SK-N-SH treated with all-trans-retinoic acid at 6 μM for 48 hours (cell line): ENCODE data around the gene BRPF1.

Source experiments
- ATAC-seq: fragments of 200-7000 bp; cut with Tn5 transposase; 3 replicates; pipeline ENCODE4 v1.9.1; 2020; ENCODE audit warnings: mild to moderate bottlenecking, moderate library complexity
- ARNTL ChIP-seq: fragments of 450-650 bp; formaldehyde crosslinking; IDR thresholded peaks from 2 replicates; pipeline ENCODE4 v1.5.0; 2020; ENCODE audit warnings: low read depth, mild to moderate bottlenecking, moderate library complexity, borderline replicate concordance
- CSDC2 ChIP-seq: fragments of 250-450 bp; sonication (Bioruptor Pico); IDR thresholded peaks from 2 replicates; pipeline ENCODE4 v1.5.0; 2020; ENCODE audit warnings: mild to moderate bottlenecking, moderate library complexity
- ESRRG ChIP-seq: fragments of 250-450 bp; sonication (Bioruptor Pico); IDR thresholded peaks from 2 replicates; pipeline ENCODE4 v1.6.1; 2021; ENCODE audit warnings: mild to moderate bottlenecking
- GLIS3 ChIP-seq: fragments of 250-450 bp; sonication (Bioruptor Pico); IDR thresholded peaks from 2 replicates; pipeline ENCODE4 v1.5.0; 2020; ENCODE audit warnings: mild to moderate bottlenecking, moderate library complexity
- ISL1 ChIP-seq: fragments of 250-450 bp; sonication (Bioruptor Pico); IDR thresholded peaks from 2 replicates; pipeline ENCODE4 v2.1.2; 2022; ENCODE audit warnings: mild to moderate bottlenecking, moderate library complexity
- OSR1 ChIP-seq: fragments of 250-450 bp; sonication (Bioruptor Pico); IDR thresholded peaks from 2 replicates; pipeline ENCODE4 v1.8.0; 2022; ENCODE audit warnings: moderate library complexity, mild to moderate bottlenecking, inconsistent platforms
- RARB ChIP-seq: fragments of 250-450 bp; sonication (Bioruptor Pico); IDR thresholded peaks from 2 replicates; pipeline ENCODE4 v1.8.0; 2021; ENCODE audit warnings: mild to moderate bottlenecking, moderate library complexity
- SNAI2 ChIP-seq: fragments of 250-450 bp; sonication (Bioruptor Pico); IDR thresholded peaks from 2 replicates; pipeline ENCODE4 v1.5.0; 2020; ENCODE audit warnings: mild to moderate bottlenecking, moderate library complexity
- TCF4 ChIP-seq: fragments of 250-450 bp; sonication (Bioruptor Pico); IDR thresholded peaks from 2 replicates; pipeline ENCODE4 v1.8.0; 2021; ENCODE audit warnings: mild to moderate bottlenecking, moderate library complexity, borderline replicate concordance
- TOX ChIP-seq: fragments of 250-450 bp; sonication (Bioruptor Pico); IDR thresholded peaks from 2 replicates; pipeline ENCODE4 v1.8.0; 2021; ENCODE audit warnings: mild to moderate bottlenecking, moderate library complexity, borderline replicate concordance
- ZC3H10 ChIP-seq: fragments of 250-450 bp; sonication (Bioruptor Pico); IDR thresholded peaks from 2 replicates; pipeline ENCODE4 v1.5.1; 2021; ENCODE audit warnings: mild to moderate bottlenecking, moderate library complexity
- ZFP3 ChIP-seq: fragments of 250-450 bp; sonication (Bioruptor Pico); IDR thresholded peaks from 2 replicates; pipeline ENCODE4 v1.5.0; 2020; ENCODE audit warnings: mild to moderate bottlenecking, moderate library complexity
- ZNF565 ChIP-seq: fragments of 450-650 bp; formaldehyde crosslinking; conservative IDR thresholded peaks from 2 replicates; pipeline ENCODE4 v1.5.0; 2020; ENCODE audit warnings: low read depth, mild to moderate bottlenecking, moderate library complexity
- ZNF70 ChIP-seq: fragments of 450-650 bp; formaldehyde crosslinking; IDR thresholded peaks from 2 replicates; pipeline ENCODE4 v1.5.0; 2020; ENCODE audit warnings: mild to moderate bottlenecking, moderate library complexity
- ZNF8 ChIP-seq: fragments of 450-650 bp; formaldehyde crosslinking; IDR thresholded peaks from 2 replicates; pipeline ENCODE4 v1.5.0; 2020; ENCODE audit warnings: mild to moderate bottlenecking, moderate library complexity
- TF ChIP-seq, protein P1 (sequence below): fragments of 250-450 bp; sonication (Bioruptor Pico); IDR thresholded peaks from 2 replicates; pipeline ENCODE4 v1.8.0; 2020; ENCODE audit warnings: mild to moderate bottlenecking, moderate library complexity, borderline replicate concordance
- TF ChIP-seq, protein P2 (sequence below): fragments of 250-450 bp; sonication (Bioruptor Pico); IDR thresholded peaks from 2 replicates; pipeline ENCODE4 v1.5.1; 2020; ENCODE audit warnings: low read depth, mild to moderate bottlenecking, moderate library complexity
- TF ChIP-seq, protein P3 (sequence below): fragments of 250-450 bp; sonication (Bioruptor Pico); IDR thresholded peaks from 2 replicates; pipeline ENCODE4 v1.5.1; 2021; ENCODE audit warnings: mild to moderate bottlenecking, moderate library complexity
- TF ChIP-seq, protein P4 (sequence below): fragments of 250-450 bp; sonication (Bioruptor Pico); IDR thresholded peaks from 2 replicates; pipeline ENCODE4 v1.5.0; 2020; ENCODE audit warnings: mild to moderate bottlenecking, moderate library complexity

Gene BRPF1

DNA sequence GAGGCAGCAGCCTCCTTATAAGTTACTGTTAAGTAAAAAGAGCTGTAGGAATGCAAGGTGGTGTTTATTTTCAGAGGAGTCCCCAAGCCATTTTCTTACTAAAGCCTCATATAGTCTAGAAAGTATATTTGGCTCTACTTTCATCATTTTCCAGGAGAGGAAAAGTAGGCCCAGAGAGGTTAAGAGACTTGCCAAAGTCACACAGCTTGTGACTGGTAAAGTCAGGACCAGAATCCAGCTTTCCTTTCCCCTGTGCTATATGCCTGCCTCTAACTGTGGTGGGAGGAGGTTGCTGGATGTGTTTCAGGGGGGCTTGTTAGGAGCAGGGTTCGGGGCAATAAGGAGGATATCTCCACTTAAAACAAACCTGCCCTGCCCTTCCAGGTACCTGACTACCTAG lies 11.0 kb downstream of the BRPF1 start:
- TF ChIP-seq GLIS3 (CRISPR knock-in tag) (no peak), SNAI2 (no peak), OSR1 (no peak), RARB (no peak), TOX (no peak), ISL1 (CRISPR knock-in tag) (no peak), TCF4 (CRISPR knock-in tag) (no peak), ESRRG (CRISPR knock-in tag) (no peak), ZFP3 (no peak), ARNTL (no peak)
- TF ChIP-seq, protein P1, sequence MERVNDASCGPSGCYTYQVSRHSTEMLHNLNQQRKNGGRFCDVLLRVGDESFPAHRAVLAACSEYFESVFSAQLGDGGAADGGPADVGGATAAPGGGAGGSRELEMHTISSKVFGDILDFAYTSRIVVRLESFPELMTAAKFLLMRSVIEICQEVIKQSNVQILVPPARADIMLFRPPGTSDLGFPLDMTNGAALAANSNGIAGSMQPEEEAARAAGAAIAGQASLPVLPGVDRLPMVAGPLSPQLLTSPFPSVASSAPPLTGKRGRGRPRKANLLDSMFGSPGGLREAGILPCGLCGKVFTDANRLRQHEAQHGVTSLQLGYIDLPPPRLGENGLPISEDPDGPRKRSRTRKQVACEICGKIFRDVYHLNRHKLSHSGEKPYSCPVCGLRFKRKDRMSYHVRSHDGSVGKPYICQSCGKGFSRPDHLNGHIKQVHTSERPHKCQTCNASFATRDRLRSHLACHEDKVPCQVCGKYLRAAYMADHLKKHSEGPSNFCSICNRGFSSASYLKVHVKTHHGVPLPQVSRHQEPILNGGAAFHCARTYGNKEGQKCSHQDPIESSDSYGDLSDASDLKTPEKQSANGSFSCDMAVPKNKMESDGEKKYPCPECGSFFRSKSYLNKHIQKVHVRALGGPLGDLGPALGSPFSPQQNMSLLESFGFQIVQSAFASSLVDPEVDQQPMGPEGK: no peak
- TF ChIP-seq, protein P2, sequence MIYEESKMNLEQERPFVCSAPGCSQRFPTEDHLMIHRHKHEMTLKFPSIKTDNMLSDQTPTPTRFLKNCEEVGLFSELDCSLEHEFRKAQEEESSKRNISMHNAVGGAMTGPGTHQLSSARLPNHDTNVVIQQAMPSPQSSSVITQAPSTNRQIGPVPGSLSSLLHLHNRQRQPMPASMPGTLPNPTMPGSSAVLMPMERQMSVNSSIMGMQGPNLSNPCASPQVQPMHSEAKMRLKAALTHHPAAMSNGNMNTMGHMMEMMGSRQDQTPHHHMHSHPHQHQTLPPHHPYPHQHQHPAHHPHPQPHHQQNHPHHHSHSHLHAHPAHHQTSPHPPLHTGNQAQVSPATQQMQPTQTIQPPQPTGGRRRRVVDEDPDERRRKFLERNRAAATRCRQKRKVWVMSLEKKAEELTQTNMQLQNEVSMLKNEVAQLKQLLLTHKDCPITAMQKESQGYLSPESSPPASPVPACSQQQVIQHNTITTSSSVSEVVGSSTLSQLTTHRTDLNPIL: no peak
- ATAC-seq: no peak

DNA sequence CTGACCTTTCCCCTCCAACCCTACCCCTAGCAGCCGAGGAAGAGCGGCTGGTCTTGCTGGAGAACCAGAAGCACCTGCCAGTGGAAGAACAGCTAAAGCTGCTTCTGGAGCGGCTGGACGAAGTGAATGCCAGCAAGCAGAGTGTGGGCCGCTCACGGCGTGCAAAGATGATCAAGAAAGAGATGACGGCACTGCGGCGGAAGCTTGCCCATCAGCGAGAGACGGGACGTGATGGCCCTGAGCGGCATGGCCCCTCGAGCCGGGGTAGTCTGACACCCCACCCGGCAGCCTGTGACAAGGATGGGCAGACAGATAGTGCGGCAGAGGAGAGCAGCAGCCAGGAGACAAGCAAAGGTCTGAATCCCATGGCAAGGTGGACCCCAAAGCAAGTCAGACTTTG lies 12.0 kb downstream of the BRPF1 start:
- no peak for ATAC-seq
- no peak for TF ChIP-seq ZNF8 (CRISPR knock-in tag)
- no peak for TF ChIP-seq CSDC2 (CRISPR knock-in tag)
- TF ChIP-seq RARB: no peak
- no peak for TF ChIP-seq ZC3H10 (CRISPR knock-in tag)

DNA sequence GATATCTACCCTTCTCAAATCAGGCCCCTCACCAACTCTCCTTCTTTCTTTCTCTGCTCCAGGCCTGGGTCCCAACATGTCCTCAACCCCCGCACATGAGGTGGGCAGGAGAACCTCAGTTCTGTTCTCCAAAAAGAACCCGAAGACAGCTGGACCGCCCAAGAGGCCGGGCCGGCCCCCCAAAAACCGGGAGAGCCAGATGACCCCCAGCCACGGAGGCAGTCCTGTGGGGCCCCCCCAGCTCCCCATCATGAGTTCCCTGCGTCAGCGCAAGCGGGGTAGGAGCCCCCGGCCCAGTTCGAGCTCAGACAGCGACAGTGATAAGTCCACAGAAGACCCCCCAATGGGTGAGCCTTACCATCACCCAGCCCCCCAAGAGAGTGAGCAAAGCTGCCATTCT lies 12.6 kb downstream of the BRPF1 start:
- ATAC-seq: no peak
- TF ChIP-seq ZNF565 (CRISPR knock-in tag) (no peak), ARNTL (no peak), TCF4 (CRISPR knock-in tag) (no peak), ZFP3 (no peak), ZC3H10 (CRISPR knock-in tag) (no peak)
- TF ChIP-seq, protein P2: no peak
- TF ChIP-seq, protein P3, sequence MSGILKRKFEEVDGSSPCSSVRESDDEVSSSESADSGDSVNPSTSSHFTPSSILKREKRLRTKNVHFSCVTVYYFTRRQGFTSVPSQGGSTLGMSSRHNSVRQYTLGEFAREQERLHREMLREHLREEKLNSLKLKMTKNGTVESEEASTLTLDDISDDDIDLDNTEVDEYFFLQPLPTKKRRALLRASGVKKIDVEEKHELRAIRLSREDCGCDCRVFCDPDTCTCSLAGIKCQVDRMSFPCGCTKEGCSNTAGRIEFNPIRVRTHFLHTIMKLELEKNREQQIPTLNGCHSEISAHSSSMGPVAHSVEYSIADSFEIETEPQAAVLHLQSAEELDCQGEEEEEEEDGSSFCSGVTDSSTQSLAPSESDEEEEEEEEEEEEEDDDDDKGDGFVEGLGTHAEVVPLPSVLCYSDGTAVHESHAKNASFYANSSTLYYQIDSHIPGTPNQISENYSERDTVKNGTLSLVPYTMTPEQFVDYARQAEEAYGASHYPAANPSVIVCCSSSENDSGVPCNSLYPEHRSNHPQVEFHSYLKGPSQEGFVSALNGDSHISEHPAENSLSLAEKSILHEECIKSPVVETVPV (CRISPR knock-in tag): no peak
- TF ChIP-seq, all 23 proteins: peak for 0

DNA sequence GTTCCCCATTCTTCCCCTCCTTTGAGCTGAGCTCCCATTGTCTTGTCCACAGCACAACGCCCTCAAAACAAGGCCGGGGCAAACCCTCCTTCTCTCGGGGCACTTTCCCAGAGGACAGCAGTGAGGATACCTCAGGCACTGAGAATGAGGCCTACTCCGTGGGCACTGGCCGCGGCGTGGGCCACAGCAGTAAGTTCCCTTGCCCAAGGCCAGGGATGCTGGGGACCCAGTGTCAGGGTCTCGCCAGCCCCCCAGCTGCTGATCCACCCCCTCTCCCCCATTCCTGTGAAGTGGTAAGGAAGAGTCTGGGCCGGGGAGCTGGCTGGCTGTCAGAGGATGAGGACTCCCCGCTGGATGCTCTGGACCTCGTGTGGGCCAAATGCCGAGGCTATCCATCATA lies 14.0 kb downstream of the BRPF1 start:
- no peak for ATAC-seq
- TF ChIP-seq, protein P1: no peak
- TF ChIP-seq ZNF565 (CRISPR knock-in tag): no peak

DNA sequence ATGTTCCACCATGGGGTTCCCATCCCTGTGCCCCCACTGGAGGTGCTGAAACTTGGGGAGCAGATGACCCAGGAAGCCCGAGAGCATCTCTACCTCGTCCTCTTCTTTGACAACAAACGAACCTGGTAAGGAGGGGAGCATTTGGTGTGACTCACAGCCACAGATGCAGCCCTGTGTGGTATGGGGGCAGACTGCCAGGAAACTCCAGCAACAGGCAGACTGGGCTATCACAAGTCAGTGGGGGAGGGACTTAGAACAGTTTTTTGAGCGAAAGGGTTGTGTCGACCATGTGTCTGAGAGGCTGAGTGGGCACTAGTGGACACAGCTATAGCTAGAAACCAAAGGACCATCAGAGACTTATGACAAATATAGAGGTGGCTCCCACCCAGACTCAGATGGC lies 14.8 kb downstream of the BRPF1 start:
- peak; percentile 47 for ATAC-seq
- TF ChIP-seq RARB: no peak

DNA sequence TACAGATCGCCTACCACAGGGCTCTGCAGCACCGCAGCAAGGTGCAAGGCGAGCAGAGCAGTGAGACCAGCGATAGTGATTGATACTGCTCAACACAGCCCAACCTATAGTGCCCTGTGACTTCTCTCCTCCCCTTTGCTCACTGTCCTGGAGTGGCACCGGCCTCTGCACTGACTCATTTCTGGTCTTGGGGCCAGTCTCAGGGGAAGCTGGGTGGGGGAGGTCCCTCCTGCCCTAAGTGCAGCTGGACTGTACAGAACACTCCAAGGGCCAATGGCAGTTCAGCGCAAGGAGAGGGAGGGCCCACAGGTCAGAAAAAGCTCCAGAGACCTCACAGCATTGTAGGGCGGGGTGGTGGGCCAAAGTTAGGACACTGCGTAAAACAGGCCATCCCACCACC lies 15.7 kb downstream of the BRPF1 start:
- ATAC-seq: peak; percentile 14
- TF ChIP-seq GLIS3 (CRISPR knock-in tag): no peak
- no peak for TF ChIP-seq TOX
- TF ChIP-seq, protein P2: no peak
- TF ChIP-seq ISL1 (CRISPR knock-in tag): no peak
- TF ChIP-seq, protein P3 (CRISPR knock-in tag): no peak
- TF ChIP-seq ZNF70 (CRISPR knock-in tag): no peak
- no peak for TF ChIP-seq ZC3H10 (CRISPR knock-in tag)
- TF ChIP-seq CSDC2 (CRISPR knock-in tag): no peak
- no peak for TF ChIP-seq SNAI2
- no peak for TF ChIP-seq RARB
- TF ChIP-seq, protein P4, sequence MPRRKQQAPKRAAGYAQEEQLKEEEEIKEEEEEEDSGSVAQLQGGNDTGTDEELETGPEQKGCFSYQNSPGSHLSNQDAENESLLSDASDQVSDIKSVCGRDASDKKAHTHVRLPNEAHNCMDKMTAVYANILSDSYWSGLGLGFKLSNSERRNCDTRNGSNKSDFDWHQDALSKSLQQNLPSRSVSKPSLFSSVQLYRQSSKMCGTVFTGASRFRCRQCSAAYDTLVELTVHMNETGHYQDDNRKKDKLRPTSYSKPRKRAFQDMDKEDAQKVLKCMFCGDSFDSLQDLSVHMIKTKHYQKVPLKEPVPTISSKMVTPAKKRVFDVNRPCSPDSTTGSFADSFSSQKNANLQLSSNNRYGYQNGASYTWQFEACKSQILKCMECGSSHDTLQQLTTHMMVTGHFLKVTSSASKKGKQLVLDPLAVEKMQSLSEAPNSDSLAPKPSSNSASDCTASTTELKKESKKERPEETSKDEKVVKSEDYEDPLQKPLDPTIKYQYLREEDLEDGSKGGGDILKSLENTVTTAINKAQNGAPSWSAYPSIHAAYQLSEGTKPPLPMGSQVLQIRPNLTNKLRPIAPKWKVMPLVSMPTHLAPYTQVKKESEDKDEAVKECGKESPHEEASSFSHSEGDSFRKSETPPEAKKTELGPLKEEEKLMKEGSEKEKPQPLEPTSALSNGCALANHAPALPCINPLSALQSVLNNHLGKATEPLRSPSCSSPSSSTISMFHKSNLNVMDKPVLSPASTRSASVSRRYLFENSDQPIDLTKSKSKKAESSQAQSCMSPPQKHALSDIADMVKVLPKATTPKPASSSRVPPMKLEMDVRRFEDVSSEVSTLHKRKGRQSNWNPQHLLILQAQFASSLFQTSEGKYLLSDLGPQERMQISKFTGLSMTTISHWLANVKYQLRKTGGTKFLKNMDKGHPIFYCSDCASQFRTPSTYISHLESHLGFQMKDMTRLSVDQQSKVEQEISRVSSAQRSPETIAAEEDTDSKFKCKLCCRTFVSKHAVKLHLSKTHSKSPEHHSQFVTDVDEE: no peak
- TF ChIP-seq ZNF565 (CRISPR knock-in tag): no peak
